Glutamatergic neuron (in vitro differentiated cells): ENCODE measurements around the gene TANGO6. TPM values are rescaled to one million over a fixed set of nuclear protein-coding genes. Genes with fewer than 3 reads are reported as not detected.
A peak's percentile ranks its signal among the peaks of the same experiment; 100 is the strongest.

ENCODE experiments used
- DNase-seq: peaks from one replicate; pipeline ENCODE4 v3.0.0; 2022
- H3K27ac Mint-ChIP-seq: one replicate; pipeline ENCODE4 v1.8.0; 2020; ENCODE audit warnings: mild to moderate bottlenecking, mixed read lengths, inconsistent platforms; ENCODE audit not compliant: unreplicated experiment
- H3K27me3 Mint-ChIP-seq: one replicate; pipeline ENCODE4 v1.8.0; 2020; ENCODE audit warnings: mild to moderate bottlenecking, moderate library complexity, mixed read lengths, inconsistent platforms; ENCODE audit not compliant: unreplicated experiment
- H3K36me3 Mint-ChIP-seq: one replicate; pipeline ENCODE4 v1.8.0; 2020; ENCODE audit warnings: mild to moderate bottlenecking, mixed read lengths, inconsistent platforms; ENCODE audit not compliant: unreplicated experiment
- H3K4me1 Mint-ChIP-seq: one replicate; pipeline ENCODE4 v1.8.0; 2020; ENCODE audit warnings: mild to moderate bottlenecking, low read depth, mixed read lengths, inconsistent platforms; ENCODE audit not compliant: unreplicated experiment
- H3K4me3 Mint-ChIP-seq: one replicate; pipeline ENCODE4 v1.8.0; 2020; ENCODE audit warnings: mild to moderate bottlenecking, mixed read lengths, inconsistent platforms; ENCODE audit not compliant: unreplicated experiment
- H3K9me3 Mint-ChIP-seq: one replicate; pipeline ENCODE4 v1.8.0; 2020; ENCODE audit warnings: mild to moderate bottlenecking, moderate library complexity, mixed read lengths, inconsistent platforms; ENCODE audit not compliant: unreplicated experiment
- CTCF ChIP-seq: fragments of 200-600 bp; sonication (generic); IDR thresholded peaks from one replicate; pipeline ENCODE4 v1.5.0; 2021; ENCODE audit not compliant: partially characterized antibody, unreplicated experiment
- total RNA-seq: library from RNA; stranded (reverse); fragmentation: NEBNext Ultra II Directional; extraction: Animal tissue kit (Norgen Biotek cat#: 25700); gene quantifications from one replicate; pipeline ENCODE4 v1.2.1, GENCODE V29; 2021; ENCODE audit not compliant: unreplicated experiment

The TANGO6 gene
- total RNA-seq, 1 donor from 2014 or later = 16.1 TPM

DNA sequence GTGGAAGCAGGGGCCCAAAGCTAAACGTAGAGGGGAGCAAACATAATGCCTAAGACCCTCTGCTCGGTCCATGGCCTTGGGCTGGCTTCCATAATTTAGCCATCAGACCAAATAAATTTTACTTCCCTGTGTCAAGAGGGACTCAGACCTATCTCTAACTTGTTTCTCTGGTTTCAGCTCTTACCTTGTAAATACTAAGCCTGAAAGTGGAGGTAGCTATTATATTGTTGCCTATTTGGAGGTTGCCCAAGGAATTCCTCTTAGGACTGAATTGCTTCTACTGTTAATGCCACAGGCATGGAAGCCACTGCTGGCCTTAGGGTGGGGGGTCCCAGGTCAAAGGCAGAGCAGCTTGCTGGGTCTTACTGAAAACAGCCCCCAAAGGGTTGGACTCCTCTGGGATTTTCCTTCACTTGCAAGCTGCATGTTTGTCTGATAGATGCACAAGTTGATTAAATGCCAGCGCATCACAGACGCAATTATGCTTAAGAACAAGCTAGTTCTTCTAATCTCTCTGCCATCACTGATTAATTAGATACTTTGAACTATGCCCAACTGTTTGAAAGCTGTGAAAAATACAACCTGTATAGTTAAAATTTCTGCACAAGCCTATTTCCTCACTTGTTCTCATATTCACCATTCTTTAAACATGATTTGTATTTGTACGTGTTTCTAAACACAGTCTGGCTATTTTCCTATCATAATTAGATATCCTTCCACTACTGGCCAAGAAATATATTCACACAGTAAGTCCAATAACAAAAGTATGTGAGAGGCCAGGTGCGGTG is 194.2 kb downstream of the TANGO6 start:
- H3K27me3 Mint-ChIP-seq = no peaks in the 10 kb centered on the region
- H3K36me3 Mint-ChIP-seq = peaks cover 8% of the 10 kb centered on the region
- no peak for TF ChIP-seq CTCF
- H3K9me3 Mint-ChIP-seq = no peaks in the 10 kb centered on the region
- H3K27ac Mint-ChIP-seq = no peak overlapping the region
- no peak for DNase-seq
- no peak overlapping the region for H3K4me3 Mint-ChIP-seq
- H3K4me1 Mint-ChIP-seq = peaks cover 8% of the 10 kb centered on the region

DNA sequence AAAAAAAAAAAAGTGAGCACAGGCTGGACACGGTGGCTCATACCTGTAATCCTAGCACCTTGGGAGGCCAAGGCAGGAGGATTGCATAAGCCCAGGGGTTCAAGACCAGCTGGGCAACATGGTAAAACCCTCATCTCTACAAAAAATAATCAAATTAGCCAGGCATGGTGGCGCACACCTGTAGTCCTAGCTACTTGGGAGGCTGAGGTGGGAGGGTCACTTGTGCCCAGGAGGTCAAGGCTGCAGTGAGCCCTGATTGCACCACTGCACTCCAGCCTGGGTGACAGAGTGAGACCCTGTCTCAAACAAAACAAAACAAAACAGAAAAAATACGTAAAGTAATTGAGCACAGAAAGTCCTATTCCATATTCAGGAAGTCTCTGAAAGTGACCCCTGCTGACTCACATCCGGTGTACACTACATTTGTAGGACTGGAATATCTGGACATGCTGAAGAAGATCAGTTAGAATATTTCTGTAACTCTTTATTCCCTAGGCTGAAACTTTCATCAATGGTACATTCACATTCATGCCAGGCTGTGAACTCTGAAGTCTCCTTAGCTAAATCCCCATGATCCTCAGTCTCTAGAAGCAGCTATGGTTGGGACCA is 196.1 kb downstream of the TANGO6 start:
- Mint-ChIP-seq H3K27ac (no peak overlapping the region), H3K9me3 (no peaks in the 10 kb centered on the region), H3K36me3 (peaks cover 8% of the 10 kb centered on the region), H3K4me1 (peaks cover 8% of the 10 kb centered on the region), H3K4me3 (no peak overlapping the region), H3K27me3 (no peaks in the 10 kb centered on the region)
- no peak for TF ChIP-seq CTCF
- no peak for DNase-seq

DNA sequence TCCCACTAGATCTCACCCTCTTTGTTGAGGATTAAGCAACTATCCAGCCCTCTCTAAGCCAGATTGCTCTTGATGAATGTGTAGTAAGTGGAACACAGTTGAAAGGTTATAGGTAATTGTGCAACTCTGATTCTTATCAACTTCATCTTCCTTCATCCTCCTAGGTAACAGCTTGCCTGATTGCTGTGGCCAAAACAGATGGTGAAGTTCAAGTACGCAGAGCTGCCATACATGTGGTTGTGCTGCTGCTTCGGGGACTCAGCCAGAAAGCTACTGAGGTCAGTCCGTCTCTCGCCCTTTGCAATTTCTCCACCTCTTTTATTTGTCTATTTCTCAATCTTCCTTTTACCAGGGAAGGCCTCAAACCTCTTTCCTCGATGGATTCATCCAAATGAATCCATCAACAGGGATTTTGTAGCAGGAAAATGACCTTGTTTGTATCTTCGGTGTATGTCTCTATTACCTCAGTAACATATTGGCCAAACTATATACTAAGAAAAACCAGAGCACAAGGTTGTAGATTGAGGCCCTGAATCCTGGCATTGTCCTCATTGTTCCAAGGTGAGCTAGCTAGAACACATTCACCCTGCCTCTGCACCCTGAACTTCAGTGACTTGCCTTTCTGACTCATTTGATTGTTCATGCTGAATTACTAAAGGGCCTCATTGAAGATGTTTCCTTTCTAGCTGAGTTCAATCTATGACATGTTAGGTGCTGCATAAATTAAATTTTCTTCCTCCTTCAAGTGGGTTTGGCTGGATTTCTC is 197.0 kb downstream of the TANGO6 start:
- no peaks in the 10 kb centered on the region for H3K27me3 Mint-ChIP-seq
- DNase-seq = no peak
- H3K27ac Mint-ChIP-seq = peak overlapping the region; percentile 4
- TF ChIP-seq CTCF = no peak
- no peak overlapping the region for H3K4me3 Mint-ChIP-seq
- H3K9me3 Mint-ChIP-seq = no peaks in the 10 kb centered on the region
- peaks cover 8% of the 10 kb centered on the region for H3K36me3 Mint-ChIP-seq
- H3K4me1 Mint-ChIP-seq = peaks cover 8% of the 10 kb centered on the region

DNA sequence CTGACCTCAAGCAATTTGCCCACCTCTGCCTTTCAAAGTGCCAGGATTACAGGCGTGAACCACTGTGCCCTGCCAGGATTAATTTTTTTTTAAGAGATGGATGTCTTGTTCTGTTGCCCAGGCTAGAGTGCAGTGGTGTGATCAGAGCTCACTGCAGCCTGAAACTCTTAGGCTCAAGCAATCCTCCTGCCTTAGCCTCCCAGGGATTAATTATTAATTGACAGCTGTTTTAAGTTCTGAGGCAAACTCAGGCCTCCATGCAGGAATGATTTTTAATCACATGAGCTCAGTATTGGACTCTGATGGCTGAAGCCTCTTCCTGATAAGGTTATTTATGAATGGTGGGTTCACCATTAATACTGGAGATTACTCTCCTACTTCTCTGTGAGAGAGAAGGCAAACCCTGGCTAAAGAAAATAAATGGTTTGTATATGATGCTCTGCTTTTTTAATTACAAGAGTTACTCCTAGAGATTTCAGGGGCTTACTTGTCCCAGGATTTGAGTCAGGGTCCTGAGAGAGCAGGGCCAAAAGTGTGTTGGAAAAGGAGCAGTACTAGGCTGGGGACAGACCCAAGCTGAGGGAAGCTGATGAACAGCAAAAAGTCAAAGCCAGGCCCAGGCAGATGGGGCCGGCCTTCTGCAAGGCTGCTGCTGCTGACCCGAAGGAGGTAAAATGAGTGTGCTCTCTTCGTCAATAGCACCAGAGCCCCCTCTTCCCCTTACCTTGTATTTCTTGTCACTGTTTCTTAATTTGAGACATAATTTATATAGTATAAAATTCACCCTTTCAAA is 205.2 kb downstream of the TANGO6 start:
- DNase-seq = no peak
- TF ChIP-seq CTCF = no peak
- H3K4me3 Mint-ChIP-seq = no peak overlapping the region
- no peaks in the 10 kb centered on the region for H3K27me3 Mint-ChIP-seq
- peaks cover 1% of the 10 kb centered on the region for H3K9me3 Mint-ChIP-seq
- no peak overlapping the region for H3K27ac Mint-ChIP-seq
- no peaks in the 10 kb centered on the region for H3K4me1 Mint-ChIP-seq
- H3K36me3 Mint-ChIP-seq = no peaks in the 10 kb centered on the region
